ENCODE results near the gene MON2.

MON2 gene

GRCh38 chr12:62481843-62482540 lies 15.4 kb downstream of the MON2 start:
- Histone ChIP-seq H3K36me3 (ENCODE audit: insufficient read depth, low read length) (peaks cover 31% of the 10 kb centered on the region), H3K9ac (ENCODE audit: low read depth, low read length) (no peak overlapping the region), H4K20me1 (ENCODE audit: insufficient read depth, low read length) (peaks cover 3% of the 10 kb centered on the region; the same call in 1 of the 2 replicates), H3K4me3 (ENCODE audit: low read depth in 1 of 2, low read length in 2 of 2) (no peak overlapping the region), H3K79me2 (ENCODE audit: insufficient read depth, low read length) (peaks cover 65% of the 10 kb centered on the region), H3K27me3 (ENCODE audit: insufficient read depth, low read length, poor library complexity) (no peaks in the 10 kb centered on the region), H2AFZ (ENCODE audit: low read depth, low read length) (no peak overlapping the region), H3K27ac (ENCODE audit: low read length) (no peak overlapping the region), H3K9me3 (ENCODE audit: insufficient read depth, low read length, severe bottlenecking) (no peaks in the 10 kb centered on the region), H3K4me2 (ENCODE audit: insufficient read depth, low read length) (no peak overlapping the region), H3K4me1 (ENCODE audit: insufficient read depth, low read length) (no peaks in the 10 kb centered on the region)
- ATAC-seq (ENCODE audit: insufficient read depth, low read depth) (no peak), DNase-seq (no peak)
- TF ChIP-seq CTCF (IDR thresholded peaks at IDR 0.05; ENCODE audit: borderline replicate concordance, extremely low read depth, low read length, poor library complexity, severe bottlenecking): no peak
- no peak for TF ChIP-seq EZH2 (IDR thresholded peaks at IDR 0.05; ENCODE audit: borderline replicate concordance, low read depth, low read length, severe bottlenecking)

GRCh38 chr12:62482769-62483168 lies 16.1 kb downstream of the MON2 start:
- H4K20me1 ChIP-seq (ENCODE audit: insufficient read depth, low read length): peaks cover 3% of the 10 kb centered on the region; the same call in 1 of the 2 replicates
- no peak overlapping the region for H2AFZ ChIP-seq (ENCODE audit: low read depth, low read length)
- no peaks in the 10 kb centered on the region for H3K4me1 ChIP-seq (ENCODE audit: insufficient read depth, low read length)
- no peak overlapping the region for H3K4me3 ChIP-seq (ENCODE audit: low read depth in 1 of 2, low read length in 2 of 2)
- H3K9me3 ChIP-seq (ENCODE audit: insufficient read depth, low read length, severe bottlenecking): no peaks in the 10 kb centered on the region
- H3K27ac ChIP-seq (ENCODE audit: low read length): no peak overlapping the region
- H3K9ac ChIP-seq (ENCODE audit: low read depth, low read length): no peak overlapping the region
- no peak overlapping the region for H3K4me2 ChIP-seq (ENCODE audit: insufficient read depth, low read length)
- DNase-seq: no peak
- peaks cover 23% of the 10 kb centered on the region for H3K36me3 ChIP-seq (ENCODE audit: insufficient read depth, low read length)
- no peak for ATAC-seq (ENCODE audit: insufficient read depth, low read depth)
- TF ChIP-seq EZH2 (IDR thresholded peaks at IDR 0.05; ENCODE audit: borderline replicate concordance, low read depth, low read length, severe bottlenecking) (no peak), CTCF (IDR thresholded peaks at IDR 0.05; ENCODE audit: borderline replicate concordance, extremely low read depth, low read length, poor library complexity, severe bottlenecking) (no peak)
- peaks cover 57% of the 10 kb centered on the region for H3K79me2 ChIP-seq (ENCODE audit: insufficient read depth, low read length)
- no peaks in the 10 kb centered on the region for H3K27me3 ChIP-seq (ENCODE audit: insufficient read depth, low read length, poor library complexity)

GRCh38 chr12:62484233-62484632 lies 17.6 kb downstream of the MON2 start:
- no peak overlapping the region for H2AFZ ChIP-seq (ENCODE audit: low read depth, low read length)
- H3K4me3 ChIP-seq (ENCODE audit: low read depth in 1 of 2, low read length in 2 of 2): no peak overlapping the region
- peaks cover 45% of the 10 kb centered on the region for H3K79me2 ChIP-seq (ENCODE audit: insufficient read depth, low read length)
- H3K4me1 ChIP-seq (ENCODE audit: insufficient read depth, low read length): no peaks in the 10 kb centered on the region
- peaks cover 3% of the 10 kb centered on the region; the same call in 1 of the 2 replicates for H4K20me1 ChIP-seq (ENCODE audit: insufficient read depth, low read length)
- no peaks in the 10 kb centered on the region for H3K9me3 ChIP-seq (ENCODE audit: insufficient read depth, low read length, severe bottlenecking)
- no peak overlapping the region for H3K4me2 ChIP-seq (ENCODE audit: insufficient read depth, low read length)
- TF ChIP-seq EZH2 (IDR thresholded peaks at IDR 0.05; ENCODE audit: borderline replicate concordance, low read depth, low read length, severe bottlenecking) (no peak), CTCF (IDR thresholded peaks at IDR 0.05; ENCODE audit: borderline replicate concordance, extremely low read depth, low read length, poor library complexity, severe bottlenecking) (no peak)
- H3K9ac ChIP-seq (ENCODE audit: low read depth, low read length): no peak overlapping the region
- ATAC-seq (ENCODE audit: insufficient read depth, low read depth) (no peak), DNase-seq (no peak)
- peaks cover 20% of the 10 kb centered on the region for H3K36me3 ChIP-seq (ENCODE audit: insufficient read depth, low read length)
- H3K27me3 ChIP-seq (ENCODE audit: insufficient read depth, low read length, poor library complexity): no peaks in the 10 kb centered on the region
- H3K27ac ChIP-seq (ENCODE audit: low read length): no peak overlapping the region
